T-helper 2 cell treated with Interferon-gamma antibody and Interleukin-4, amounts not matched to agents 5 μg/mL and 100 μg/mL, for 36 hours (primary cell): Measurements from ENCODE around the gene FOXA1.

Experiments
- DNase-seq: peaks from one replicate; pipeline ENCODE4 v3.0.0; 2021; ENCODE audit warnings: low spot score
- H3K27ac Mint-ChIP-seq: one replicate; pipeline ENCODE4 v1.8.0; 2021; ENCODE audit warnings: mild to moderate bottlenecking, mixed read lengths
- H3K27me3 Mint-ChIP-seq: one replicate; pipeline ENCODE4 v1.8.0; 2021; ENCODE audit warnings: low read depth, mixed read lengths
- H3K36me3 Mint-ChIP-seq: one replicate; pipeline ENCODE4 v1.8.0; 2021; ENCODE audit warnings: low read depth, mixed read lengths
- H3K4me1 Mint-ChIP-seq: one replicate; pipeline ENCODE4 v1.8.0; 2021; ENCODE audit warnings: low read depth, mixed read lengths
- H3K4me3 Mint-ChIP-seq: one replicate; pipeline ENCODE4 v1.8.0; 2022; ENCODE audit warnings: mild to moderate bottlenecking, moderate library complexity, mixed read lengths
- H3K9me3 Mint-ChIP-seq: one replicate; pipeline ENCODE4 v1.8.0; 2021; ENCODE audit warnings: mixed read lengths

FOXA1 gene

GRCh38 chr14:37616853-37617252, 21.8 kb upstream of the FOXA1 start:
- Mint-ChIP-seq H3K9me3 (peaks cover 18% of the 10 kb centered on the region), H3K4me3 (no peak overlapping the region), H3K27ac (no peak overlapping the region), H3K36me3 (no peaks in the 10 kb centered on the region), H3K27me3 (no peaks in the 10 kb centered on the region), H3K4me1 (no peaks in the 10 kb centered on the region)
- DNase-seq: no peak

- H3K9me3 Mint-ChIP-seq: peaks cover 18% of the 10 kb centered on the region
- no peak overlapping the region for H3K4me3 Mint-ChIP-seq
- DNase-seq: no peak
- H3K27ac Mint-ChIP-seq: no peak overlapping the region
- no peaks in the 10 kb centered on the region for H3K36me3 Mint-ChIP-seq
- no peaks in the 10 kb centered on the region for H3K27me3 Mint-ChIP-seq
- H3K4me1 Mint-ChIP-seq: no peaks in the 10 kb centered on the region
Measured at GRCh38 chr14:37615582-37616289, 20.7 kb upstream of the FOXA1 start.

- peaks cover 16% of the 10 kb centered on the region for H3K9me3 Mint-ChIP-seq
- H3K27ac Mint-ChIP-seq: no peak overlapping the region
- no peaks in the 10 kb centered on the region for H3K27me3 Mint-ChIP-seq
- no peaks in the 10 kb centered on the region for H3K4me1 Mint-ChIP-seq
- no peaks in the 10 kb centered on the region for H3K36me3 Mint-ChIP-seq
- no peak for DNase-seq
- no peak overlapping the region for H3K4me3 Mint-ChIP-seq
Measured at GRCh38 chr14:37610945-37611523, 16.0 kb upstream of the FOXA1 start.

- Mint-ChIP-seq H3K4me3 (no peak overlapping the region), H3K9me3 (peaks cover 3% of the 10 kb centered on the region), H3K27me3 (peaks cover under 1% of the 10 kb centered on the region), H3K36me3 (no peaks in the 10 kb centered on the region), H3K27ac (no peak overlapping the region), H3K4me1 (no peaks in the 10 kb centered on the region)
- no peak for DNase-seq
Measured at GRCh38 chr14:37608649-37609048, 13.6 kb upstream of the FOXA1 start.

GRCh38 chr14:37606678-37607077, 11.6 kb upstream of the FOXA1 start:
- DNase-seq: no peak
- H3K27ac Mint-ChIP-seq: no peak overlapping the region
- no peak overlapping the region for H3K4me3 Mint-ChIP-seq
- no peaks in the 10 kb centered on the region for H3K4me1 Mint-ChIP-seq
- no peaks in the 10 kb centered on the region for H3K36me3 Mint-ChIP-seq
- no peaks in the 10 kb centered on the region for H3K9me3 Mint-ChIP-seq
- H3K27me3 Mint-ChIP-seq: peaks cover 10% of the 10 kb centered on the region

- Mint-ChIP-seq H3K4me3 (no peak overlapping the region), H3K4me1 (peaks cover 2% of the 10 kb centered on the region), H3K27ac (no peak overlapping the region), H3K9me3 (peaks cover 5% of the 10 kb centered on the region), H3K27me3 (peaks cover 34% of the 10 kb centered on the region), H3K36me3 (peaks cover 2% of the 10 kb centered on the region)
- no peak for DNase-seq
Measured at GRCh38 chr14:37603688-37604251, 8.7 kb upstream of the FOXA1 start.

GRCh38 chr14:37602605-37603453, 7.8 kb upstream of the FOXA1 start:
- H3K27ac Mint-ChIP-seq: no peak overlapping the region

GRCh38 chr14:37601865-37602264, 6.8 kb upstream of the FOXA1 start:
- Mint-ChIP-seq H3K36me3 (peaks cover 2% of the 10 kb centered on the region), H3K27me3 (peaks cover 51% of the 10 kb centered on the region), H3K4me1 (peaks cover 2% of the 10 kb centered on the region), H3K27ac (no peak overlapping the region), H3K4me3 (no peak overlapping the region), H3K9me3 (peaks cover 6% of the 10 kb centered on the region)
- no peak for DNase-seq

More at GRCh38 chr14:37602605-37603453, 7.8 kb upstream of the FOXA1 start:
- peaks cover 6% of the 10 kb centered on the region for H3K9me3 Mint-ChIP-seq
- peaks cover 2% of the 10 kb centered on the region for H3K36me3 Mint-ChIP-seq
- no peak for DNase-seq
- no peak overlapping the region for H3K4me3 Mint-ChIP-seq
- peaks cover 41% of the 10 kb centered on the region for H3K27me3 Mint-ChIP-seq
- H3K4me1 Mint-ChIP-seq: peaks cover 2% of the 10 kb centered on the region

GRCh38 chr14:37600880-37601741, 6.1 kb upstream of the FOXA1 start:
- peaks cover 2% of the 10 kb centered on the region for H3K36me3 Mint-ChIP-seq
- H3K9me3 Mint-ChIP-seq: peaks cover 6% of the 10 kb centered on the region
- no peak for DNase-seq
- peaks cover 2% of the 10 kb centered on the region for H3K4me1 Mint-ChIP-seq
- H3K27me3 Mint-ChIP-seq: peaks cover 59% of the 10 kb centered on the region
- H3K27ac Mint-ChIP-seq: no peak overlapping the region
- no peak overlapping the region for H3K4me3 Mint-ChIP-seq

GRCh38 chr14:37599507-37600368, 4.7 kb upstream of the FOXA1 start:
- peaks cover 2% of the 10 kb centered on the region for H3K4me1 Mint-ChIP-seq
- peaks cover 64% of the 10 kb centered on the region for H3K27me3 Mint-ChIP-seq
- peaks cover 2% of the 10 kb centered on the region for H3K36me3 Mint-ChIP-seq
- DNase-seq: no peak
- no peak overlapping the region for H3K27ac Mint-ChIP-seq
- no peak overlapping the region for H3K4me3 Mint-ChIP-seq
- H3K9me3 Mint-ChIP-seq: peaks cover 6% of the 10 kb centered on the region

GRCh38 chr14:37598747-37599506, 3.9 kb upstream of the FOXA1 start:
- no peak overlapping the region for H3K27ac Mint-ChIP-seq
- peaks cover 69% of the 10 kb centered on the region for H3K27me3 Mint-ChIP-seq
- peaks cover 6% of the 10 kb centered on the region for H3K9me3 Mint-ChIP-seq
- H3K4me1 Mint-ChIP-seq: peaks cover 5% of the 10 kb centered on the region
- H3K4me3 Mint-ChIP-seq: peak overlapping the region; percentile 24
- peaks cover 2% of the 10 kb centered on the region for H3K36me3 Mint-ChIP-seq
- no peak for DNase-seq
